Adipocyte (in vitro differentiated cells): Measurements from ENCODE around the gene ERVV-1.
"Not testable (repeated sequence)": the region's sequence is repeated elsewhere in the genome, so short reads cannot be mapped to it uniquely, and the experiment has no call there.

Source experiments
- DNase-seq: peaks from one replicate; pipeline ENCODE4 v3.0.0-alpha.2; 2015; ENCODE audit warnings: low read depth
- H3K27me3 ChIP-seq: replicated peaks from 2 replicates; pipeline ENCODE4 v1.7.0; 2013; ENCODE audit warnings: mild to moderate bottlenecking, low read length, moderate library complexity; ENCODE audit not compliant: control insufficient read depth, insufficient read depth
- H3K36me3 ChIP-seq: 2 replicates; pipeline ENCODE4 v1.7.0; 2013; ENCODE audit warnings: low read length, mild to moderate bottlenecking, moderate library complexity; ENCODE audit not compliant: control insufficient read depth, insufficient read depth, severe bottlenecking
- H3K4me1 ChIP-seq: 2 replicates; pipeline ENCODE4 v1.7.0; 2013; ENCODE audit warnings: mild to moderate bottlenecking, low read length, moderate library complexity; ENCODE audit not compliant: control insufficient read depth, insufficient read depth
- H3K4me3 ChIP-seq: 2 replicates; pipeline ENCODE4 v1.7.0; 2013; ENCODE audit warnings: mild to moderate bottlenecking, low read length, moderate library complexity
- H3K9ac ChIP-seq: 2 replicates; pipeline ENCODE4 v1.7.0; 2013; ENCODE audit warnings: mild to moderate bottlenecking, low read length, moderate library complexity
- H3K9me3 ChIP-seq: 2 replicates; pipeline ENCODE4 v1.7.0; 2013; ENCODE audit warnings: mild to moderate bottlenecking, low read length, moderate library complexity; ENCODE audit not compliant: control insufficient read depth

Gene ERVV-1

GRCh38 chr19:52997975-52998374, 15.7 kb upstream of the ERVV-1 start:
- Histone ChIP-seq H3K27me3 (no peaks in the 10 kb centered on the region), H3K9ac (no peak overlapping the region), H3K36me3 (no peaks in the 10 kb centered on the region), H3K4me1 (peaks cover 2% of the 10 kb centered on the region), H3K4me3 (no peak overlapping the region), H3K9me3 (no peaks in the 10 kb centered on the region)
- no peak for DNase-seq

- Histone ChIP-seq H3K4me3 (no peak overlapping the region), H3K9ac (no peak overlapping the region), H3K9me3 (no peaks in the 10 kb centered on the region), H3K36me3 (no peaks in the 10 kb centered on the region), H3K27me3 (no peaks in the 10 kb centered on the region), H3K4me1 (no peaks in the 10 kb centered on the region)
- DNase-seq = no peak
Measured at GRCh38 chr19:53002479-53002878, 11.2 kb upstream of the ERVV-1 start.

- no peak overlapping the region for H3K4me3 ChIP-seq
- H3K27me3 ChIP-seq = no peaks in the 10 kb centered on the region
- no peaks in the 10 kb centered on the region for H3K9me3 ChIP-seq
- no peak overlapping the region for H3K9ac ChIP-seq
- no peaks in the 10 kb centered on the region for H3K4me1 ChIP-seq
- DNase-seq = no peak
- H3K36me3 ChIP-seq = no peaks in the 10 kb centered on the region
Measured at GRCh38 chr19:53004242-53004641, 9.5 kb upstream of the ERVV-1 start.

- Histone ChIP-seq H3K4me3 (no peak overlapping the region), H3K9ac (no peak overlapping the region), H3K27me3 (no peaks in the 10 kb centered on the region), H3K4me1 (no peaks in the 10 kb centered on the region), H3K9me3 (no peaks in the 10 kb centered on the region), H3K36me3 (no peaks in the 10 kb centered on the region)
- DNase-seq = no peak
Measured at GRCh38 chr19:53007200-53007599, 6.5 kb upstream of the ERVV-1 start.

- Histone ChIP-seq H3K36me3 (no peaks in the 10 kb centered on the region), H3K4me3 (no peak overlapping the region), H3K9ac (no peak overlapping the region), H3K27me3 (no peaks in the 10 kb centered on the region), H3K4me1 (no peaks in the 10 kb centered on the region), H3K9me3 (no peaks in the 10 kb centered on the region)
- no peak for DNase-seq
Measured at GRCh38 chr19:53007606-53008005, 6.1 kb upstream of the ERVV-1 start.

- H3K36me3 ChIP-seq = no peaks in the 10 kb centered on the region
- no peaks in the 10 kb centered on the region for H3K27me3 ChIP-seq
- H3K4me1 ChIP-seq = no peaks in the 10 kb centered on the region
- H3K9me3 ChIP-seq = no peaks in the 10 kb centered on the region
- DNase-seq = no peak
- H3K4me3 ChIP-seq = no peak overlapping the region
- no peak overlapping the region for H3K9ac ChIP-seq
Measured at GRCh38 chr19:53008061-53008778, 5.5 kb upstream of the ERVV-1 start.

GRCh38 chr19:53010494-53010893, 3.2 kb upstream of the ERVV-1 start:
- no peak overlapping the region for H3K4me3 ChIP-seq
- no peaks in the 10 kb centered on the region for H3K27me3 ChIP-seq
- no peak overlapping the region for H3K9ac ChIP-seq
- no peaks in the 10 kb centered on the region for H3K4me1 ChIP-seq
- H3K9me3 ChIP-seq = no peaks in the 10 kb centered on the region
- no peak for DNase-seq
- H3K36me3 ChIP-seq = no peaks in the 10 kb centered on the region

- Histone ChIP-seq H3K27me3 (no peaks in the 10 kb centered on the region), H3K4me3 (no peak overlapping the region), H3K9ac (no peak overlapping the region), H3K9me3 (no peaks in the 10 kb centered on the region), H3K4me1 (no peaks in the 10 kb centered on the region), H3K36me3 (no peaks in the 10 kb centered on the region)
- DNase-seq = no peak
Measured at GRCh38 chr19:53012006-53012405, 1.7 kb upstream of the ERVV-1 start.

- no peak overlapping the region for H3K9ac ChIP-seq
- no peak for DNase-seq
- no peaks in the 10 kb centered on the region for H3K9me3 ChIP-seq
Measured at GRCh38 chr19:53015159-53015558, 1.4 kb downstream of the ERVV-1 start.

GRCh38 chr19:53015730-53016129, 2.0 kb downstream of the ERVV-1 start:
- no peak for DNase-seq
- Histone ChIP-seq H3K4me1 (no peaks in the 10 kb centered on the region), H3K9me3 (peaks cover 3% of the 10 kb centered on the region), H3K36me3 (no peaks in the 10 kb centered on the region), H3K9ac (no peak overlapping the region), H3K4me3 (no peak overlapping the region), H3K27me3 (no peaks in the 10 kb centered on the region)

More at GRCh38 chr19:53015159-53015558, 1.4 kb downstream of the ERVV-1 start:
- H3K4me1 ChIP-seq = no peaks in the 10 kb centered on the region
- H3K4me3 ChIP-seq = no peak overlapping the region
- H3K27me3 ChIP-seq = no peaks in the 10 kb centered on the region
- no peaks in the 10 kb centered on the region for H3K36me3 ChIP-seq

- Histone ChIP-seq H3K27me3 (no peaks in the 10 kb centered on the region), H3K4me3 (no peak overlapping the region), H3K9me3 (peaks cover 5% of the 10 kb centered on the region), H3K9ac (no peak overlapping the region), H3K4me1 (no peaks in the 10 kb centered on the region), H3K36me3 (no peaks in the 10 kb centered on the region)
- no peak for DNase-seq
Measured at GRCh38 chr19:53019684-53020083, 6.0 kb downstream of the ERVV-1 start.

- not testable (repeated sequence) for H3K36me3 ChIP-seq, H3K4me1 ChIP-seq, H3K4me3 ChIP-seq, H3K9me3 ChIP-seq, DNase-seq, H3K27me3 ChIP-seq, H3K9ac ChIP-seq
Measured at GRCh38 chr19:53028306-53028705, 14.6 kb downstream of the ERVV-1 start.
